HepG2 (cell line): ENCODE data around the gene AARSD1. TPM values are rescaled to one million over a fixed set of nuclear protein-coding genes. Genes with fewer than 3 reads are reported as not detected.

ENCODE experiments used
- BORCS8-MEF2B ChIP-seq: sonication (generic); formaldehyde crosslinking; IDR thresholded peaks from 2 replicates; pipeline ENCODE4 v1.8.0; 2022; ENCODE audit warnings: mild to moderate bottlenecking, missing genetic modification reagents
- CTCF ChIP-seq: sonication (generic); formaldehyde crosslinking; IDR thresholded peaks from 2 replicates; pipeline ENCODE4 v1.5.0; 2020; ENCODE audit warnings: mild to moderate bottlenecking, missing genetic modification reagents, moderate library complexity
- DZIP1 ChIP-seq: sonication (generic); formaldehyde crosslinking; IDR thresholded peaks from 2 replicates; pipeline ENCODE4 v1.5.0; 2020; ENCODE audit warnings: mild to moderate bottlenecking, missing genetic modification reagents
- ETV5 ChIP-seq: IDR thresholded peaks from 2 replicates; pipeline ENCODE4 v1.6.1; 2018; ENCODE audit warnings: missing biosample characterization, missing genetic modification reagents, inconsistent platforms, borderline replicate concordance
- HOXA7 ChIP-seq: sonication (generic); formaldehyde crosslinking; IDR thresholded peaks from 2 replicates; pipeline ENCODE4 v1.8.1; 2022; ENCODE audit warnings: mild to moderate bottlenecking, missing genetic modification reagents, moderate library complexity
- KLF9 ChIP-seq: IDR thresholded peaks from 2 replicates; pipeline ENCODE4 v1.6.1; 2016; ENCODE audit warnings: low read depth
- NRL ChIP-seq: sonication (generic); formaldehyde crosslinking; IDR thresholded peaks from 2 replicates; pipeline ENCODE4 v1.5.0; 2020; ENCODE audit warnings: missing genetic modification reagents, mild to moderate bottlenecking, moderate library complexity, borderline replicate concordance
- RELA ChIP-seq: sonication (generic); formaldehyde crosslinking; IDR thresholded peaks from 2 replicates; pipeline ENCODE4 v1.4.0; 2020; ENCODE audit warnings: missing genetic modification reagents
- SNAI1 ChIP-seq: sonication (generic); formaldehyde crosslinking; IDR thresholded peaks from 2 replicates; pipeline ENCODE4 v1.5.0; 2020; ENCODE audit warnings: mild to moderate bottlenecking, missing genetic modification reagents, borderline replicate concordance
- ZBTB8A ChIP-seq: sonication (generic); formaldehyde crosslinking; IDR thresholded peaks from 2 replicates; pipeline ENCODE4 v1.4.0; 2020; ENCODE audit warnings: mild to moderate bottlenecking, low read depth, missing genetic modification reagents, borderline replicate concordance
- ZMYM4 ChIP-seq: sonication (generic); formaldehyde crosslinking; IDR thresholded peaks from 2 replicates; pipeline ENCODE4 v1.8.1; 2023; ENCODE audit warnings: mild to moderate bottlenecking, missing genetic modification reagents
- ZNF468 ChIP-seq: sonication (generic); formaldehyde crosslinking; IDR thresholded peaks from 2 replicates; pipeline ENCODE4 v1.8.0; 2022; ENCODE audit warnings: mild to moderate bottlenecking, moderate library complexity, missing genetic modification reagents
- ZNF552 ChIP-seq: sonication (generic); formaldehyde crosslinking; IDR thresholded peaks from 2 replicates; pipeline ENCODE4 v1.9.0; 2022; ENCODE audit warnings: missing genetic modification reagents, mild to moderate bottlenecking, borderline replicate concordance
- ZNF598 ChIP-seq: sonication (generic); formaldehyde crosslinking; IDR thresholded peaks from 2 replicates; pipeline ENCODE4 v1.5.1; 2020; ENCODE audit warnings: mild to moderate bottlenecking, missing genetic modification reagents, borderline replicate concordance
- ZNF670 ChIP-seq: sonication (generic); formaldehyde crosslinking; IDR thresholded peaks from 2 replicates; pipeline ENCODE4 v1.8.0; 2022; ENCODE audit warnings: mild to moderate bottlenecking, missing genetic modification reagents, borderline replicate concordance
- ZNF775 ChIP-seq: sonication (generic); formaldehyde crosslinking; IDR thresholded peaks from 2 replicates; pipeline ENCODE4 v1.4.0; 2020; ENCODE audit warnings: missing genetic modification reagents, mild to moderate bottlenecking, moderate library complexity, borderline replicate concordance
- polyA plus RNA-seq, 8 experiments: library from polyadenylated mRNA; depleted of rRNA in 3 of 8; stranded (reverse) in 7 of 8; unstranded in 1 of 8; fragments of >200 nt; fragmentation: Illumina TruSeq in 4 of 8; extraction: Trizol in 4 of 8; gene quantifications; 2 replicates each; pipeline versions ENCODE4 v1.2.1 to v1.2.3, GENCODE V29; 2011 to 2016; ENCODE audit warnings: low read depth in 4 of 8, missing spikeins in 1 of 8, mixed read lengths in 1 of 8; ENCODE audit not compliant: insufficient read depth in 1 of 8
- total RNA-seq, 5 experiments: library from RNA; depleted of rRNA; stranded (reverse); fragments of >200 nt; fragmentation: Illumina TruSeq; extraction: Trizol; gene quantifications; 2 replicates each; pipeline ENCODE4 v1.2.3, GENCODE V29; 2016; ENCODE audit warnings: low read depth in 1 of 5
- TF ChIP-seq, protein P1 (sequence below): sonication (generic); formaldehyde crosslinking; IDR thresholded peaks from 2 replicates; pipeline ENCODE4 v1.5.0; 2020; ENCODE audit warnings: missing genetic modification reagents, mild to moderate bottlenecking, borderline replicate concordance
- TF ChIP-seq, protein P2 (sequence below): sonication (generic); formaldehyde crosslinking; IDR thresholded peaks from 2 replicates; pipeline ENCODE4 v1.8.0; 2022; ENCODE audit warnings: missing genetic modification reagents, mild to moderate bottlenecking, borderline replicate concordance

Gene AARSD1
- total and polyA plus RNA-seq, 2 of the 13 experiments (the other 11 are each of a cell fraction or from before 2014, with no cell fraction given): 24.7 to 29.3 TPM

DNA sequence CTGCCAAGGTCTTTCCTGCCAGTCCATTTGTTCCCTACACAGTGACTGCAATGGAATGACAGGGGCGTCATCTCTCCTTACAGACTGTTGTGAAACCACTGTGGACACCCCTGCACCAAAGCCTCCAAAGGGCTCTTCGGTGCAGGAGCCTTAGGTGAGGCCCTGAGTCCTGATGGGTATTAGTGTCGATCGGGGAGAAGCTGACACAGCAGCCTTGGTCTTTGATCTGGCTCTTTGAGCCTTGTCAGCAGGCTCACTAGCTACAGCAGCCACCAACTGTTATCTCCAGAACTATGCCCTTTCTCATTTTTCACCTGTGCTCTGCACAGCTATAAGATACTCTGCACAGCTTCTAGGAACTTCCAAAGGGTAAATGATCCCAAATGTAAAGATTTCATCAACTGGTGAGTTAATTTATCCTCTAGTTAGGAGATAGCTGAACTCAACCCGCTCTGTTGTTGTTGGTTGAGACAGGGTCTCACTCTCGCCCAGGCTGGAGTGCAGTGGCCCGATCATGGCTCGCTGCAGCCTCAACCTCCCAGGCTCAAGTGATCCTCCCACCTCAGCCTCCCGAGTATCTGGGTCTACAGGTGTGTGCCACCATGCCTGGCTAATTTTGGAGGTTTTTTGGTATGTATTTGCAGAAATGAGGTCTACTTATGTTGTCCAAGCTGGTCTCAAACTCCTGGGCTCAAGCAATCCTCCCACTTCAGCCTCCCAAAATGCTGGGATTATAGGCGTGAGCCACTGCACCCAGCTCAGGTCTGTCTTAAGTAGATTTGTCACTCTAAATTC lies 44.0 kb downstream of the AARSD1 start (continued):
- TF ChIP-seq, protein P1, sequence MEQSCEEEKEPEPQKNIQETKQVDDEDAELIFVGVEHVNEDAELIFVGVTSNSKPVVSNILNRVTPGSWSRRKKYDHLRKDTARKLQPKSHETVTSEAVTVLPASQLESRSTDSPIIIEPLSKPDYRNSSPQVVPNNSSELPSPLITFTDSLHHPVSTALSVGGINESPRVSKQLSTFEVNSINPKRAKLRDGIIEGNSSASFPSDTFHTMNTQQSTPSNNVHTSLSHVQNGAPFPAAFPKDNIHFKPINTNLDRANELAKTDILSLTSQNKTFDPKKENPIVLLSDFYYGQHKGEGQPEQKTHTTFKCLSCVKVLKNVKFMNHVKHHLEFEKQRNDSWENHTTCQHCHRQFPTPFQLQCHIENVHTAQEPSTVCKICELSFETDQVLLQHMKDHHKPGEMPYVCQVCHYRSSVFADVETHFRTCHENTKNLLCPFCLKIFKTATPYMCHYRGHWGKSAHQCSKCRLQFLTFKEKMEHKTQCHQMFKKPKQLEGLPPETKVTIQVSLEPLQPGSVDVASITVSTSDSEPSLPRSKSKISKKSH (CRISPR knock-in tag): peak; percentile 63; the same call in 1 of the 2 replicates
- peak; percentile 38; the same call in 1 of the 2 replicates for TF ChIP-seq SNAI1 (CRISPR knock-in tag)
- TF ChIP-seq KLF9: 0 out of 2 replicates have a peak, but pooled peaks have one; percentile 62
- no peak for TF ChIP-seq ZNF468 (CRISPR knock-in tag)
- peak; percentile 52; the same call in 1 of the 2 replicates for TF ChIP-seq ZMYM4
- no peak for TF ChIP-seq HOXA7 (CRISPR knock-in tag)
- TF ChIP-seq ZNF598: peak; percentile 79
- TF ChIP-seq CTCF (CRISPR knock-in tag): peak; percentile 29; the same call in 1 of the 2 replicates
- TF ChIP-seq BORCS8-MEF2B (CRISPR knock-in tag): peak; percentile 53; the same call in 1 of the 2 replicates
- 0 out of 2 replicates have a peak, but pooled peaks have one; percentile 63 for TF ChIP-seq ZNF552 (CRISPR knock-in tag)
- 0 out of 2 replicates have a peak, but pooled peaks have one; percentile 49 for TF ChIP-seq ETV5 (CRISPR knock-in tag)
- TF ChIP-seq DZIP1 (CRISPR knock-in tag): 0 out of 2 replicates have a peak, but pooled peaks have one; percentile 46
- TF ChIP-seq ZNF775 (CRISPR knock-in tag): no peak
- TF ChIP-seq RELA (CRISPR knock-in tag): 0 out of 2 replicates have a peak, but pooled peaks have one; percentile 50
- TF ChIP-seq, protein P2, sequence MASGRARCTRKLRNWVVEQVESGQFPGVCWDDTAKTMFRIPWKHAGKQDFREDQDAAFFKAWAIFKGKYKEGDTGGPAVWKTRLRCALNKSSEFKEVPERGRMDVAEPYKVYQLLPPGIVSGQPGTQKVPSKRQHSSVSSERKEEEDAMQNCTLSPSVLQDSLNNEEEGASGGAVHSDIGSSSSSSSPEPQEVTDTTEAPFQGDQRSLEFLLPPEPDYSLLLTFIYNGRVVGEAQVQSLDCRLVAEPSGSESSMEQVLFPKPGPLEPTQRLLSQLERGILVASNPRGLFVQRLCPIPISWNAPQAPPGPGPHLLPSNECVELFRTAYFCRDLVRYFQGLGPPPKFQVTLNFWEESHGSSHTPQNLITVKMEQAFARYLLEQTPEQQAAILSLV: 0 out of 2 replicates have a peak, but pooled peaks have one; percentile 46
- peak; percentile 5; the same call in 1 of the 2 replicates for TF ChIP-seq ZBTB8A (CRISPR knock-in tag)
- TF ChIP-seq ZNF670 (CRISPR knock-in tag): no peak
- peak; percentile 65; the same call in 1 of the 2 replicates for TF ChIP-seq NRL (CRISPR knock-in tag)
